ENCODE data around the gene ST6GALNAC3.

The ST6GALNAC3 gene

GRCh38 chr1:76554283-76554682 is 479.7 kb downstream of the ST6GALNAC3 start:
- no peak for TF ChIP-seq JUND (IDR thresholded peaks at IDR 0.05; ENCODE audit: low read depth)
- DNase-seq (ENCODE audit: low read depth in 1 of 2, low spot score in 1 of 2): no peak
- in situ Hi-C loops (cut with HindIII; ENCODE audit: low pct_unique_long_range_greater_than_20kb, low sequenced_read_pairs): no loop called here

GRCh38 chr1:76562292-76562691 is 487.7 kb downstream of the ST6GALNAC3 start:
- no peak for TF ChIP-seq JUND (IDR thresholded peaks at IDR 0.05; ENCODE audit: low read depth)
- no peak for DNase-seq (ENCODE audit: low read depth in 1 of 2, low spot score in 1 of 2)
- in situ Hi-C loops (cut with HindIII; ENCODE audit: low pct_unique_long_range_greater_than_20kb, low sequenced_read_pairs): no loop called here

GRCh38 chr1:76568573-76569238 is 494.2 kb downstream of the ST6GALNAC3 start:
- in situ Hi-C loops (cut with HindIII; ENCODE audit: low pct_unique_long_range_greater_than_20kb, low sequenced_read_pairs): no loop called here
- no peak for DNase-seq (ENCODE audit: low read depth in 1 of 2, low spot score in 1 of 2)

DNA sequence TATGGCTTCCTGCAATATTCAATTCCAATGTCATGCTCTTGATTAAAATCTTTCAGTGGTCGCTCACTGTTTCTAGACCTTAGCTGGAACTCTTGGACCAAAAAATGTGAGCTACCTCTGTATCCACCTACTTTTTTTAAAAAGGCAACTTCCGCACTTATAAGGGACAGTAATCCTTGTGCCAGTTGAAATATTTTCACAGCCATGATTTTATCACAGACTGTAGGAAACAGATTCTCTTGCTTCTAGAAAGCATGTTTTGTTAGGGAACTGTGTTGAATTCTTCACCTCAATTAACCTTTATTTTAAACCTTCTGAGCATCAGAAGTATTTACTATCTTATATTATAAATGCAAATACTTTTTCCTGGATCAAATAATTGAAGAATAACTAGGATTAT is 496.7 kb downstream of the ST6GALNAC3 start:
- no peak for TF ChIP-seq JUND (IDR thresholded peaks at IDR 0.05; ENCODE audit: low read depth)
- in situ Hi-C loops (cut with HindIII; ENCODE audit: low pct_unique_long_range_greater_than_20kb, low sequenced_read_pairs): no loop called here

More at GRCh38 chr1:76568573-76569238, 494.2 kb downstream of the ST6GALNAC3 start:
- no peak for TF ChIP-seq JUND (IDR thresholded peaks at IDR 0.05; ENCODE audit: low read depth)

DNA sequence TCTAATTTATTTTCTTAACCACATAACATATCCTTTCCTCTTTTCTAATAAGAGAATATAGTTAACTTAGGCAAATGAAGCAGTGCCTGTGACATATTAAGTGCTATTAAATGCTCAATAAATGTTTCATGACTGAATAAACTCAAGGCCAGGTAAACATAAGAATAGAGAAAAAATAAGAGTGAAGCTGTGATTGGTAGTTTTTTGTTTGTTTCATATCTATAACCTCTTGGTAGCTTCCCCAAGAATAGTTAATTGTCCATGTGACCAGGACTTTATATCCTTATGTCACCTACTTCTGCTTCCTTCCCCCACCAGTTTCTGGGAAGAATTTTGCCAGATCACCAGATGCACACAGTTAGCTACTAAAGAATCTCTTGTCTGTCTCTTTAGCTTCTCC is 497.7 kb downstream of the ST6GALNAC3 start:
- in situ Hi-C loops (cut with HindIII; ENCODE audit: low pct_unique_long_range_greater_than_20kb, low sequenced_read_pairs): no loop called here
- no peak for TF ChIP-seq JUND (IDR thresholded peaks at IDR 0.05; ENCODE audit: low read depth)
- no peak for DNase-seq (ENCODE audit: low read depth in 1 of 2, low spot score in 1 of 2)

More for the DNA sequence above, 496.7 kb downstream of the ST6GALNAC3 start:
- no peak for DNase-seq (ENCODE audit: low read depth in 1 of 2, low spot score in 1 of 2)

DNA sequence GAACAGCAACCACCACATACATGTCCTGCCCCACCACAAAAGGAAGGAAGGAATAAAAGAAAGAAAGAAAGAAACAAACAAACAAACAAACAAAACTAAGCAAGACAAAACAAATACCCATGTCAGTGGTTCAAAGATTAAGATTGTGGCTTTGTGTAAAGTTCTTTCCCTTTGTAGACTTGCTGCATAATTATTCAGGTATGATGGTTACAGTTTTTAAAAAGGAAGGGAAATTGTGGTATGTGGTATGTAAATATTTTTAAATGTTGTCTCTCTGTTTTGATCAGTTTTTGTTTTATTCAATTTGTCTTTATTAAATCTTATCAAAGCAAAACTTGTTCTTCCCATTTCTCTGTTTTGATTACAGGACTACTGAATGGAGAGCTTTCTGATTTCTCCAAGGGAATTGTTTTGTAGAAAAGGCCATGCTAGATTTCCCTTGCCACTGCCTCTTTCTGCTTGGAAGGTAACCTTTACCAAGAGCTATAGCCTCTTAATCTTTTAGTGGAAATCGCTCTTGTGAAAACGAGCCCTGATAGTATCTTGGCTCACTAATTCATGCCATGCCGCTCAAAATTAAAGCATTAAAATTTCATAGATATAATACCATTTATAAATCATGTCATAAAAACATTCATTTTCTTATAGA is 502.5 kb downstream of the ST6GALNAC3 start:
- TF ChIP-seq JUND (IDR thresholded peaks at IDR 0.05; ENCODE audit: low read depth): no peak
- in situ Hi-C loops (cut with HindIII; ENCODE audit: low pct_unique_long_range_greater_than_20kb, low sequenced_read_pairs): no loop called here
- no peak for DNase-seq (ENCODE audit: low read depth in 1 of 2, low spot score in 1 of 2)

- DNase-seq (ENCODE audit: low read depth in 1 of 2, low spot score in 1 of 2): no peak
- in situ Hi-C loops (cut with HindIII; ENCODE audit: low pct_unique_long_range_greater_than_20kb, low sequenced_read_pairs): no loop called here
- TF ChIP-seq JUND (IDR thresholded peaks at IDR 0.05; ENCODE audit: low read depth): no peak
These were observed 503.1 kb downstream of the ST6GALNAC3 start for GRCh38 chr1:76577525-76578185.

- no peak for DNase-seq (ENCODE audit: low read depth in 1 of 2, low spot score in 1 of 2)
- in situ Hi-C loops (cut with HindIII; ENCODE audit: low pct_unique_long_range_greater_than_20kb, low sequenced_read_pairs): no loop called here
- TF ChIP-seq JUND (IDR thresholded peaks at IDR 0.05; ENCODE audit: low read depth): no peak
These were observed 505.7 kb downstream of the ST6GALNAC3 start for GRCh38 chr1:76580206-76580605.

DNA sequence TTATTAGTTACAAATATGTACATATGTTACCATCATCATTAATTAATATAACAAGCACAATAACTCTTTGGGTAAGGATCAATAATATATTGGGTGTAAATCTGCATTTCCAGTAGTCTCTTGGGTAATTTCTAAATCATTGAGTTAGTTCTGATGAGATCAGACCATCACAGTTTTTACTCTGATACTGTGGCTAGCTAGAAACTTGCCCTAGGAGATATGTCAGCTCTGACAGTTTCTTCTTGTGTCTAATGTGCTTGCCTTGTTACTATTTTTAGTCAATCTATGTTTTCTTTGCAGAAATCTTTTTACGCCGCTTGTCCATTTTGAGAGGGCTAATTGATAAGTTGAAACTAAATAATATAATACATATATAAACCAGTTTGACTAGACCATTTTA is 507.2 kb downstream of the ST6GALNAC3 start:
- no peak for TF ChIP-seq JUND (IDR thresholded peaks at IDR 0.05; ENCODE audit: low read depth)
- DNase-seq (ENCODE audit: low read depth in 1 of 2, low spot score in 1 of 2): no peak
- in situ Hi-C loops (cut with HindIII; ENCODE audit: low pct_unique_long_range_greater_than_20kb, low sequenced_read_pairs): no loop called here

DNA sequence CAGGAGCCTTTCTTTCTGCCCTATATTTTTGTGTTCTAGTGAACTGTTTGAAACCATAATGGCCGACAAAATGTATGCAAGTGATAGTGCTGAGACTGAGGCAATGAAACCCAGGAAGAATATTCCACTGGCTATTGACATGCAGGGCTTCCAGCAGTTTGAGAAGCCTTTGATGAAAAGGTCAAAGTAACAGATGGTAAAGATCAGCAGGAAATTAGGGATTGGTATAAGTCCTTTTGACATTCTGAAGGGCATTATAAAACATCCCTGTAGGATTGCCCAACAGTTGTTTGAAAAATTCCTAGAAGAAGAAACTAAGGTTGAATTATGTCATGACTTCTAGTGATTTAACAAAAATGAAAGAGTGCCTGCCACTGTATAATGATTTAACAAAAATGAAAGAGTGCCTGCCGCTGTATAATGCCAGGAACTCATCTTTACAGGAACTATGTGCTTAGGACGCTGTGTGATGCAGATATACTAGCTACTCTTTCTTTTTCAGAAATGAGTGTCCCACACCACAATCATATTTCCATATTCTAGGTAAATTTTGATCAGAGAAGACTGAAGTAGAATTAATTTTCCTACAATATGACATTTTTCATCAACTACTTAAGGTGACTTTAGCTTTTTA is 508.8 kb downstream of the ST6GALNAC3 start:
- TF ChIP-seq JUND (IDR thresholded peaks at IDR 0.05; ENCODE audit: low read depth): no peak
- in situ Hi-C loops (cut with HindIII; ENCODE audit: low pct_unique_long_range_greater_than_20kb, low sequenced_read_pairs): no loop called here
- no peak for DNase-seq (ENCODE audit: low read depth in 1 of 2, low spot score in 1 of 2)

GRCh38 chr1:76583875-76584477 is 509.4 kb downstream of the ST6GALNAC3 start:
- in situ Hi-C loops (cut with HindIII; ENCODE audit: low pct_unique_long_range_greater_than_20kb, low sequenced_read_pairs): no loop called here
- DNase-seq (ENCODE audit: low read depth in 1 of 2, low spot score in 1 of 2): no peak
- TF ChIP-seq JUND (IDR thresholded peaks at IDR 0.05; ENCODE audit: low read depth): no peak

GRCh38 chr1:76585980-76586674 is 511.6 kb downstream of the ST6GALNAC3 start:
- in situ Hi-C loops (cut with HindIII; ENCODE audit: low pct_unique_long_range_greater_than_20kb, low sequenced_read_pairs): no loop called here
- no peak for TF ChIP-seq JUND (IDR thresholded peaks at IDR 0.05; ENCODE audit: low read depth)

More at GRCh38 chr1:76585980-76586674, 511.6 kb downstream of the ST6GALNAC3 start:
- DNase-seq (ENCODE audit: low read depth in 1 of 2, low spot score in 1 of 2): no peak

All from T47D (cell line).